Measurements from ENCODE around the gene NR3C1. TPM values are rescaled to one million over a fixed set of nuclear protein-coding genes. Genes with fewer than 3 reads are reported as not detected.

NR3C1 gene
- total and polyA plus RNA-seq, 2 of the 13 experiments (the other 11 are each of a cell fraction or from before 2014, with no cell fraction given): 10.0 to 24.3 TPM

DNA sequence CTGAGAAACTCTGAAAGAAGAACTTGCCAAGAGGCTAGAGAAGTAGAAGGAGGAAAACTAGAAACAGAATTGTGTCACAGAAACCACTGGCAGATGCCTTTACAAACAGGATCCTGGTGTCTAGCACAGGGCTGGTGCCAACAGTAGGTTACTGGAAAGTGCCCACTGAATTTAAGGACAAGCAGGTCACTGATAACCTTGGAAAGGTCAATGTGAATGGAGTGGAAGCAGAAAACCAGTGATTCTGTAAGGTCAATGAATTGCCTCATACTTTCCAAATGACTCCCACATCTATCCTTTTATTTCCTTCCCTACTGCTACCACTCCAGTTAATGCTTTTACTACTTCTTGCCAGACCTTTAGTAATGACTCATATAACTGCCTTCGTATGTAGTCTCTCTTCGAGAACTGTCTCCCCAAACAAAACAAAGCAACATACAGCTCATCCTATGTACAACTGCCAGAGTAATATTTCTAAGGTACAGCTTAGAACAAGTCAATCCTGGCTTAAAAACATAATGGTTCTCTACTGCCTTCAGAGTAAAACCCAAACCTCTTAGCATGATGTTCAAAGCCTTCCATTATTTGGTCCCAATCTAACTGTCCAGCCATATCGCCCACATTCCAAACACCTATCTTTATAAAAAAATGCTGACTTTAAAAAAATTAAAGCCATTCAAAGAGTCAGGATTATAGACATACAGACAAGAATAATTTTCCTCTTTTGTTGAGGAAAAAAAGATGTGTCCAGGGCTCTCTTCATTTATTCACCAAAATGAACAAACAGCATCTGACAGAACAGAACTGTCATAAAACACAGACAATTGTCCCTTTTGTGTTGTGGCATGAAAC, 52.5 kb downstream of the NR3C1 start:
- DNase-seq (ENCODE audit: low spot score): no peak
- no peak for ATAC-seq
- Histone ChIP-seq H3K4me2 (ENCODE audit: low read depth, low read length) (no peak overlapping the region), H3K9me3 (ENCODE audit: low read length) (no peaks in the 10 kb centered on the region), H3K4me3 (replicated peaks in 1 of 3; ENCODE audit: insufficient read depth in 1 of 3, low read depth in 2 of 3, low read length in 3 of 3) (no peak overlapping the region), H2AFZ (ENCODE audit: low read length) (no peak overlapping the region), H3K27me3 (ENCODE audit: control insufficient read depth in 1 of 2, insufficient read depth in 2 of 2, low read length in 2 of 2) (no peaks in the 10 kb centered on the region; a peak in 1 of 5 replicates), H3K36me3 (replicated peaks in 1 of 2; ENCODE audit: control insufficient read depth in 1 of 2, insufficient read depth in 2 of 2, low read length in 2 of 2) (no peaks in the 10 kb centered on the region; a peak in 1 of 5 replicates), H4K20me1 (ENCODE audit: insufficient read depth, low read length) (peaks cover 5% of the 10 kb centered on the region; the same call in 1 of the 2 replicates), H3K79me2 (ENCODE audit: insufficient read depth, low read length) (peaks cover 6% of the 10 kb centered on the region), H3K4me1 (ENCODE audit: insufficient read depth, low read length) (peaks cover 52% of the 10 kb centered on the region), H3K9ac (ENCODE audit: insufficient read depth, low read depth, low read length) (no peak overlapping the region), H3K27ac (ENCODE audit: extremely low read length, insufficient read depth, low read length) (no peak overlapping the region)
- POLR2A ChIA-PET: no interaction called here
- WGBS (ENCODE audit: low lambda C conversion rate): 94% methylated on average over 3 of the region's 3 CpGs
- in situ Hi-C loops (cut with HindIII; ENCODE audit: extremely low pct_ligation_motif_present, low pct_unique_long_range_greater_than_20kb) (no loop called here), intact Hi-C loops (cut with micrococcal nuclease; ENCODE audit: unreplicated experiment) (no loop called here)
- TF ChIP-seq ZNF570 (CRISPR knock-in tag; IDR thresholded peaks at IDR 0.05; ENCODE audit: borderline replicate concordance) (no peak), ZNF24 (IDR thresholded peaks at IDR 0.05) (no peak), SP140L (CRISPR knock-in tag; IDR thresholded peaks at IDR 0.05; ENCODE audit: borderline replicate concordance) (no peak), ZNF737 (CRISPR knock-in tag; IDR thresholded peaks at IDR 0.05; ENCODE audit: borderline replicate concordance) (no peak), ZNF644 (CRISPR knock-in tag; IDR thresholded peaks at IDR 0.05; ENCODE audit: low read depth) (no peak), MAFK (conservative IDR thresholded peaks at IDR 0.05 in 1 of 2, IDR thresholded peaks at IDR 0.05 in 1 of 2; ENCODE audit: low read length in 2 of 2) (peak; percentile 54 to 61; a peak in 3 of 4 replicates), ZFP36L1 (CRISPR knock-in tag; IDR thresholded peaks at IDR 0.05) (no peak), MAFF (IDR thresholded peaks at IDR 0.05; ENCODE audit: low read depth, low read length) (peak; percentile 56; the same call in 1 of the 2 replicates), MEF2D (CRISPR knock-in tag; IDR thresholded peaks at IDR 0.05) (no peak), KLF9 (CRISPR knock-in tag; IDR thresholded peaks at IDR 0.05; ENCODE audit: low read depth) (no peak)
- TF ChIP-seq, protein P1, sequence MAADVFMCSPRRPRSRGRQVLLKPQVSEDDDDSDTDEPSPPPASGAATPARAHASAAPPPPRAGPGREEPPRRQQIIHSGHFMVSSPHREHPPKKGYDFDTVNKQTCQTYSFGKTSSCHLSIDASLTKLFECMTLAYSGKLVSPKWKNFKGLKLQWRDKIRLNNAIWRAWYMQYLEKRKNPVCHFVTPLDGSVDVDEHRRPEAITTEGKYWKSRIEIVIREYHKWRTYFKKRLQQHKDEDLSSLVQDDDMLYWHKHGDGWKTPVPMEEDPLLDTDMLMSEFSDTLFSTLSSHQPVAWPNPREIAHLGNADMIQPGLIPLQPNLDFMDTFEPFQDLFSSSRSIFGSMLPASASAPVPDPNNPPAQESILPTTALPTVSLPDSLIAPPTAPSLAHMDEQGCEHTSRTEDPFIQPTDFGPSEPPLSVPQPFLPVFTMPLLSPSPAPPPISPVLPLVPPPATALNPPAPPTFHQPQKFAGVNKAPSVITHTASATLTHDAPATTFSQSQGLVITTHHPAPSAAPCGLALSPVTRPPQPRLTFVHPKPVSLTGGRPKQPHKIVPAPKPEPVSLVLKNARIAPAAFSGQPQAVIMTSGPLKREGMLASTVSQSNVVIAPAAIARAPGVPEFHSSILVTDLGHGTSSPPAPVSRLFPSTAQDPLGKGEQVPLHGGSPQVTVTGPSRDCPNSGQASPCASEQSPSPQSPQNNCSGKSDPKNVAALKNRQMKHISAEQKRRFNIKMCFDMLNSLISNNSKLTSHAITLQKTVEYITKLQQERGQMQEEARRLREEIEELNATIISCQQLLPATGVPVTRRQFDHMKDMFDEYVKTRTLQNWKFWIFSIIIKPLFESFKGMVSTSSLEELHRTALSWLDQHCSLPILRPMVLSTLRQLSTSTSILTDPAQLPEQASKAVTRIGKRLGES (CRISPR knock-in tag; IDR thresholded peaks at IDR 0.05; ENCODE audit: borderline replicate concordance): no peak
- TF ChIP-seq, protein P2, sequence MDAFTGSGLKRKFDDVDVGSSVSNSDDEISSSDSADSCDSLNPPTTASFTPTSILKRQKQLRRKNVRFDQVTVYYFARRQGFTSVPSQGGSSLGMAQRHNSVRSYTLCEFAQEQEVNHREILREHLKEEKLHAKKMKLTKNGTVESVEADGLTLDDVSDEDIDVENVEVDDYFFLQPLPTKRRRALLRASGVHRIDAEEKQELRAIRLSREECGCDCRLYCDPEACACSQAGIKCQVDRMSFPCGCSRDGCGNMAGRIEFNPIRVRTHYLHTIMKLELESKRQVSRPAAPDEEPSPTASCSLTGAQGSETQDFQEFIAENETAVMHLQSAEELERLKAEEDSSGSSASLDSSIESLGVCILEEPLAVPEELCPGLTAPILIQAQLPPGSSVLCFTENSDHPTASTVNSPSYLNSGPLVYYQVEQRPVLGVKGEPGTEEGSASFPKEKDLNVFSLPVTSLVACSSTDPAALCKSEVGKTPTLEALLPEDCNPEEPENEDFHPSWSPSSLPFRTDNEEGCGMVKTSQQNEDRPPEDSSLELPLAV (CRISPR knock-in tag; conservative IDR thresholded peaks at IDR 0.05; ENCODE audit: low read depth): no peak
- no TSS peak for BruUV-seq (replicated peaks)
- no peak for FAIRE-seq
- CTCF ChIA-PET (ENCODE audit: low intra/inter-chr PET ratio, low total read pairs): no interaction called here

Data from HepG2 (cell line).